GM19238 (cell line): ENCODE results near the gene FYN.

Source experiments
- DNase-seq: peaks from one replicate; pipeline ENCODE4 v3.0.0; 2011; ENCODE audit warnings: low spot score; ENCODE audit not compliant: insufficient read length

Gene FYN

DNA sequence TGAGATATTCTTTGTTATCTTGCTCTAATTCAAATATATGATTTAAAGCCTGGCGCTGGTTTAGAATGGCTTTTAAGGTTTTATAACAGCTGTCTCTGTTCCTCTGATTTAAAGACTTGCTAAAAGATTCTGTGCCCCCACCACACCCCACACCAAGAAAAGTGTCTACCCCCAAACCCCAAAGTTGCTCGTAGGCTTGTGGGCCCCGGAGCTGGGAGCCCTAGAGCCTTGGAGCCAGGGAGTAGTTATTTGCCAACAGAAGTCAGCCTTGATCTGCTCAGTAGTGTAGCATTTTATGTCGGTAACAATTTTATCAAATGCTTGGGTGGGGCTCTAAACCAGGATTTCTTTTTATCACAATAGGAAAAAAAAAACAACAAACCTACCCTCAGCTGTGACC, 162.3 kb downstream of the FYN start:
- DNase-seq, result no peak

GRCh38 chr6:111710439-111710838, 162.8 kb downstream of the FYN start:
- DNase-seq, result no peak

GRCh38 chr6:111709615-111710398, 163.4 kb downstream of the FYN start:
- peak; percentile 41 for DNase-seq

- no peak for DNase-seq
Observed at GRCh38 chr6:111709201-111709600, 164.1 kb downstream of the FYN start.

GRCh38 chr6:111707773-111708172, 165.5 kb downstream of the FYN start:
- DNase-seq, result no peak

- no peak for DNase-seq
Observed at GRCh38 chr6:111706841-111707391, 166.3 kb downstream of the FYN start.

- no peak for DNase-seq
Observed at GRCh38 chr6:111703723-111704122, 169.5 kb downstream of the FYN start.

DNA sequence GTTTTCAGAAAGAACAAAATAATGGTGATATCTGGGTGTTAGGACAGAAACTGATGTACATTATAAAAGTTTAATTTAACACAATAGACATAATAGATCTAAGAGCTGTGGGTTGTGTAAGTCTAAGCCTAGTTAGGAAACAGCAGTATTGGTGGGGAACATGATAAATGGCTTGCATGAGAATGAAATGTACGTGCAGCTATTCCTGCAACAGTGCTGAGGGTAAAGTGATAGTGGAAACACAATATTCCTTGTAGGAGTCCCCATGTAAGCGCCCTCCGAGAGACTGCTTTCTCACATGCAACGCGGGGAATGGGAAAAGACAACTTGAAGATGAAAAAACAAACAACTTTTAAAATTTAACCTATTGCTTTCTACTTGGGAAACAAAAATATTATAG, 171.0 kb downstream of the FYN start:
- DNase-seq, result no peak

- no peak for DNase-seq
Observed at GRCh38 chr6:111701146-111701545, 172.1 kb downstream of the FYN start.

DNA sequence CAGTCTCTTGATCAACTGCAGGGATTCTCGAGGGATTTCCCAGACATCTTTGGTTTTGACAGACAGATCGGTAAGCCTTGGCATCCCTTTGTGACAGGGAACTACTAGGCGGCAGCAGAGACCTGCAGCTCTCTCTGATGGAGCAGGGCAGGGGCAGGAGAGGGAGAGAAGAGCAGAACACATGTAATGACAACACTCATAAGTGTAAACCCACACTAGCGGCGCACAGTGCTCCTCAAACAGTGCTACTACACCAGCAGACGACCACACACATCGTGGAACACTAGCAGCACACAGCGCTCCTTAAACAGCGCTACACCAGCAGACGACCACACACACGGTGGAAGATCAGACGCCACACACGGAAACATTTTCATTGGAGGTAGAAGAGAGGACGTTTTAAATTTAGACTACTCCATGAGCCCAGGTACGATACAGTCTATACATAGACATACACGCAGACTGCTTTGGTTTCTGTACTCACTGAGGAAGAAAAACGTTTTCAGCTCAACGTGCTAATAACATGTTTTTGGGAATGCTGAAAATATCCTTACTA, 173.0 kb downstream of the FYN start:
- no peak for DNase-seq

GRCh38 chr6:111699123-111699522, 174.1 kb downstream of the FYN start:
- DNase-seq, result no peak

DNA sequence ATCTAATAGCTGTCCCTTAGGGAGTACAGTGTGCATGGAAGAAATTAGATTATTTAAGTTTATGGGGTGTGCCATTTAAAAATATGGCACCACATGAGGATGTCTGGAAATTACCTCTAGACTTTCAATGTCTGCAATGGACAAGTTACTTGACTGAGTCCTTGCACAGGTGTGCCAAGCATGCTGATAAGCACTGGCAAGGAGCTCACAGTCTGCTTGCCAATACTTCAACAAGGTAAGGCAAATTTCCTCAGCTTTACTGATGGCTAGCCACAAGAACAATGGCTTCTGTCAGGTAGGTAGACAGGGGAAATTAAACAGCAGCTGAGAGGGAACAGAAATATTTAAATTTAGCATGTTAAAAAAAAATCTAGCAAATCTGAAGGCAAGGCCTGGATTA, 176.4 kb downstream of the FYN start:
- no peak for DNase-seq

GRCh38 chr6:111692327-111693164, 180.7 kb downstream of the FYN start:
- no peak for DNase-seq

DNA sequence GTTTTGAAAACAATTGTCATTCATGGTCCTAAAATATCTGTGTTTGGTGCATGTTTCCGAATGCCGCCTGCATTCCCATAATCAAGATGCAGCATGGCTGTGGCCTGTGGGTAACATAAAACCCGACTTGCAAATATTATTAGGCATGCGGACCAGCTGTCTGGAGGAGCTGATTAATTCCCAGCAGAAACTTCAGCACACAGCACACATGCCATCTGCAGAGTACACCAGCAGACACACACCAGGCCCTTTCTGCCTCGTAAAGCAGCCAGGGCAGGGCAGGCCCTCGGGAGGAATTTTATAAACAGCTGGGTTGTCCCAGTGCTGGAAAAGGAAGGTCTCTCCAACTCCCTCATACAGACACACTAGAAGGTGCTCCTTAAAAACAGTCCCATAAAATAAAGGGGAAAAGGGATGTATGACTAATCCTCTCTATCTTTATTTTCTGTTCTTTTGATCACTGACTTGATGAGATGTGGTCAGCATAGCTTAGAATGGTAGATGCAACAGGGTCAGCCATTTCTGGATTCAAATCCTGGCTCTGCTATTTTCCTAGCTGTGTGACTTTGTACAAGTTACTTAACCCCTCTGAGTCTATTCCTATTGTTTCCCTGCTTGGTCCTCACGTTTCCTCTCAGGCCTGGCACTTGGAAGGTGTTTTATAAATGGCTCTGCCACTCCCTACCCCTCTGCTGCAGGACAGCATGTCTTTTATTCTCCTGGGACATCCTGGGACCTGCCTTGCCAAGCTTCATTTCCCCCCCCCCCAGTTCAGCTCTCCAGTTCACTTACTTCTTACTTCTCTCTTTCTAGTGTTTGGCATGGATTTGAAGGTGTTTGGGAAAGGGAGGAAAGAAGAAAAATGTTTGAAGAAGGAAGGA, 181.7 kb downstream of the FYN start:
- no peak for DNase-seq

DNA sequence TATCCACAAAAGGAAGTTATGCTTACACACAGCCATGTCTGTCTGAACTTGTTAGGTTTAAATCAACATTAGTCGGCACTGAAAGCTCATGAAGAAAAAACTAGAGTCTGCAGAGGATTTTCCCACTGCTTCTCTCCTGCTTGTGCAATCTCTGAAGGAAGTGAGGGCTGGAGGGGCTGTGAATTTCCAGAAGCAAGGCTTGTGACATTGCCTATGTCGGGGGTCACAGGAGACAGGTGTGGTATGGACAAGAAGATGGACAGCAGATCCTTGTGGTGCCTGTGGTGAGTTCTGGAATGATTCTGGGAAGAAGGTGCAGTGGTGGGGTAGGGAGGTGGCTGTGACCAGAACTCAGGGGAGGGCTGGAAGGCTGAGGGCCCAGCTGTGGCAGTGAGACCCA, 183.3 kb downstream of the FYN start:
- DNase-seq, result no peak

GRCh38 chr6:111689419-111689818, 183.8 kb downstream of the FYN start:
- no peak for DNase-seq

DNA sequence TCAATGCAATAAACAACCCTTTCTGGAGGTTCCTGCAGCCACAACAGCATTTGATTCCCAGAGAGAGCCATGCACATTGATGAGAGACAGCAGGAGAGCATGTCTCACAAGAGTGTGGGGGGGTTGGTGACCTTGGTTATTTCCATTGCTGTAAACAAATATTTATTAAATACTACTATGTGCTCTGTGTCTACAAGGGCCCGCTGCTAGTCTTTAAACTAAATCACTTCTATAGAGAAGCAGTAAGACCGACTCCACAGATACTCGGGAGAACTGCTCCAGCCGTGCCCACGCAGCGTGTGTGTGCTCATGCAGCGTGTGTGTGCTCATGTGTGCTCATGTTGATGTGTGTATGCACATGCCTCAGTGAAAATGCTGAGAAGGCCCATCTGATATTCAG, 184.9 kb downstream of the FYN start:
- no peak for DNase-seq

GRCh38 chr6:111687652-111688051, 185.6 kb downstream of the FYN start:
- no peak for DNase-seq

- DNase-seq, result no peak
Observed at GRCh38 chr6:111686932-111687266, 186.4 kb downstream of the FYN start.

DNA sequence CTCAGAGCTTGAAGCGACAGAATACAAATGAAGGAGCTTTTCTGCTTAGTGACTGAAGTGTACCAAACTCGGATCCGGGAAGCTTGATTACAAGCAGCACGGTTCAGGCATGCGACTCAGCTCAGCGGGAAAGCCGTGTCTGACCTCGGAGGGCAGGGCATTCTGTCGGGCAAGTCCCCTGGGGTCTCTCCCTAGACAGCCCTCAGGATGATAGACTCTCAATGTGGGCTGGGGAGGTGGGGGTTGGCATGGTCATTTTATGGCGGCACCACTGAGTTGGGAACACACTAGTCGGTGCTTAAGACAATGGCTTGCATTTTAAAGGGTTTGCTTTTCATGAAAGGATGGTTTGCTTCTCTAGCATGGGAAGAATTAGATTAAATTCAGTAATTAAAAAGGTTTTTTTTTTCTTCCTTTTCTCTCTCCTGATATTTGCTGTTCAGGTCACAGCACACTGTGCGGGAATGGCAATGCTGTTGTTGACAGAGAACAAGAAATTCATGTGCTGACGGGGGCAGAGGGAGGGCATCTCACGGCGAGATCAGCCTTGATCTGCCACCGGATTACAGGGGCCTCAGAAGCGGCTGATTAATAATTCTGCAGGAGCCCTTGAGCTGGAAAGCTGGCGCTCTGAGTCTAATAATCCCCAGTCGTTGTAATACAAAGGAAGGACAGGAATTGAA, 186.9 kb downstream of the FYN start:
- no peak for DNase-seq

DNA sequence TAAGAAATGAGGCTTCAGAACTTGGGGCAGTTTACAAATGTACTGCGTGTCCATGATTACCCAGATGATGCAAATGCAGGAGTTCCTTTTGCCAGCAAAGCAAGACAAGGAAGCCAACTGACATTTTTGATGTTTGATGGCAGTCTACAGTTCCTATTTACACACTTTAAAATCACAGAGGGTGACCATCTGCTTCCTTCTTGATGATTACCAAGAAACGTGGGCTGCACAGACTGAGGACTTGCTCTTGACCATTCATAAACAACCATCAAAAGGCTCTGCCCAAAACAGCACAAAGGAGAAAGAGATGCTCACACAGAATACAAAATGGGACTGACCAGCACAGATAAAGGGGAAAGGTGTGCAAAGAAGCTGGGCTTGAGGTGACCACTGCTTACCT, 187.7 kb downstream of the FYN start:
- no peak for DNase-seq
